Large intestine (tissue), 3 donors: ENCODE measurements around the gene ELP4. TPM values are rescaled to one million over a fixed set of nuclear protein-coding genes. Genes with fewer than 3 reads are reported as not detected.

Experiments
- DNase-seq, 2 donors: peaks; one replicate each; pipeline versions ENCODE4 v3.0.0 to v3.0.0-alpha.2; 2013
- H3K27ac ChIP-seq: one replicate; pipeline ENCODE4 v1.5.1; 2013; ENCODE audit warnings: low read length
- H3K27me3 ChIP-seq: 2 replicates; pipeline ENCODE4 v1.6.1; 2013; ENCODE audit warnings: low read length; ENCODE audit not compliant: control insufficient read depth, insufficient read depth
- H3K36me3 ChIP-seq: 2 replicates; pipeline ENCODE4 v1.6.1; 2013; ENCODE audit warnings: low read length; ENCODE audit not compliant: control insufficient read depth, insufficient read depth
- H3K4me1 ChIP-seq: one replicate; pipeline ENCODE4 v1.6.1; 2013; ENCODE audit warnings: low read length; ENCODE audit not compliant: control insufficient read depth, insufficient read depth
- H3K4me3 ChIP-seq: one replicate; pipeline ENCODE4 v1.5.1; 2013; ENCODE audit warnings: low read length
- H3K9me3 ChIP-seq: one replicate; pipeline ENCODE4 v1.6.1; 2013; ENCODE audit warnings: mild to moderate bottlenecking, low read depth, low read length, moderate library complexity; ENCODE audit not compliant: control insufficient read depth
- WGBS: methylation state at CpG from one replicate; pipeline ENCODE4 v1.1.5; 2013; ENCODE audit warnings: low lambda C conversion rate; ENCODE audit not compliant: insufficient coverage; 5-methylcytosine and 5-hydroxymethylcytosine counted together
- polyA plus RNA-seq: library from polyadenylated mRNA; unstranded; fragments of 120-200 nt; gene quantifications from one replicate; pipeline ENCODE4 v1.2.1, GENCODE V29; 2013

Gene ELP4
- polyA plus RNA-seq, 1 donor: 14.4 TPM

DNA sequence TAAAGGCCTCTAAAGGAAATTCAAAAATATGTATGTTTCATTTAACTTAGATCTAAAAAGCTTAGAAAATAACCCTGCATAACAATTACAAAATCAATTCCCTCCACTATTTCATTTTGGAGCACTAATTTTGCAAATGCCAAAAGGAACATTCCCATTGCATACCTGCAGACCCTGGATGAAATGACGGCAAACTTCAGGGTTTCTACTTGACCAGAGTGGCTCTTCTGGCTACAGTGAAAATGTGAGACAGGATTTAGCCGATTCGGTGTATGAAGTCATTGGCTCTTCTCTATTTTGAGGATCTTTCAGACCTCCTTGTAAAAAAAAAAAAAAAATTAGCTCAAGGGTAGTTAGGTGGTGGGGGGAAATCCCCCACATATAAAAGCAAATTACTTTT is 257.5 kb downstream of the ELP4 start:
- H3K27me3 ChIP-seq: no peaks in the 10 kb centered on the region
- H3K36me3 ChIP-seq: no peaks in the 10 kb centered on the region
- H3K27ac ChIP-seq: no peak overlapping the region
- H3K4me3 ChIP-seq: no peak overlapping the region
- no peaks in the 10 kb centered on the region for H3K4me1 ChIP-seq
- WGBS: 83% methylated on average over 1 of the region's 3 CpGs
- no peak for DNase-seq
- no peaks in the 10 kb centered on the region for H3K9me3 ChIP-seq

DNA sequence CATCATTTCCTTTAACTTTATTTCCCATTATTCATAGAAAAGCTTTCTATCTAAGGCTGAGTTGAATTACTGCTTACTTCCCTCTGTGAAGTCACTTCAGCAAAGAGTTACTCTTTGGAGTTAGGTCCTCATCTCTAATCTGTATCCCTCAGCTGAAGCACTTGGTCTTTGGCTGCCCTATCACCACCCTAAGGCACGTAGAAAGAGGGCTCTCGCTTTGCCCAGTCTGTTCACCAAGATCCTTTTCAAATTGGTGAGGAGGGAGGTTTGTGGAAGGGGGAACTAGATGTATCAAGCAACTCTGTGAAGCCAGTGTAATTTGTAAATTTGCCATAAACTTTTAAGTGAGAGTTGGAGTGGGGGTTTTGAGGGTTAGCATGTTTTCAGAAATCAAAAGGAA is 258.1 kb downstream of the ELP4 start:
- DNase-seq: no peak
- Histone ChIP-seq H3K36me3 (no peaks in the 10 kb centered on the region), H3K27me3 (no peaks in the 10 kb centered on the region), H3K4me3 (no peak overlapping the region), H3K4me1 (no peaks in the 10 kb centered on the region), H3K27ac (no peak overlapping the region), H3K9me3 (no peaks in the 10 kb centered on the region)
- WGBS: no CpG with 5 or more reads among the region's 2 CpGs

DNA sequence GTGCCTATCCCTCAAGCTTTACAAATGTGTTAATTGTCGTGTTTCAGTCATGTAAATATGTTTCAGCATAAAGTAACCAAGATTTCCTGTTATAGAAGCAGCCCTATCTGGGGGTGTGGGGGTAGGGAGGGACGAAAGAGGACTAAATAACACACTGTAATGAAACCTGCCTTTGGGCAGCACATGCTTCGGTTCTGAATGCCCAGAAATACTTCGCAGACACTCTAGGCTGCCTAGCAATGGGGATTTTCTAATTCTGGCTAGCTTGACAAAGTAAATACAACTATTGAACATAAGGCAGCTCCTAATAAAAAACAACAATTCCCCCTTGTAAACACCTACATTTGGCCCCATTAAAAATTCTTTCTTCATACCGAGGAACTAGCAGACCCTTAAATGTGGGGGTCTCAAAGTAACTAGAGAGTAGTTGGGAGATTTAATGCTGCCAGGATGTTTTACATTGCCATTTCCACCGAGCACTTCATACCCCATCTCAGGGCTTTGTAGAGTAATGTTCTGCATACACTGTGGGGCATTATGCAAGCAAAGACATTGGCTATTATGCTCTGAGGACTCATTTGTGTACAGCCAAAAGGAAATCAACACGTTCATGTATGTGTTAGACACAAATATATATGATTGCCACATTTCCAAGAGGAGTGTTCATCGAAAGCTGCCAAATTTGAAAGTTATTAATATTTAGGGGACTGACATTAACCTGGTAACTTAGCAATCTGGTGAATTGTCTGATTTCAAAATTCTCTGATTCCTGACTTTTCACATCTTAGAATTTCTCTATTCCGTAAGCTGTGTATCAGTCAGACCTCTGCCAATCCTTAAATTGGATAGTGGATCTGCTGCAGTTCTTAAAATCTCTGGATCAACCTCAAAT is 259.4 kb downstream of the ELP4 start:
- DNase-seq: no peak
- Histone ChIP-seq H3K27ac (no peak overlapping the region), H3K27me3 (no peaks in the 10 kb centered on the region), H3K9me3 (no peaks in the 10 kb centered on the region), H3K36me3 (no peaks in the 10 kb centered on the region), H3K4me3 (no peak overlapping the region), H3K4me1 (no peaks in the 10 kb centered on the region)
- WGBS: 72% methylated on average over 3 of the region's 9 CpGs

DNA sequence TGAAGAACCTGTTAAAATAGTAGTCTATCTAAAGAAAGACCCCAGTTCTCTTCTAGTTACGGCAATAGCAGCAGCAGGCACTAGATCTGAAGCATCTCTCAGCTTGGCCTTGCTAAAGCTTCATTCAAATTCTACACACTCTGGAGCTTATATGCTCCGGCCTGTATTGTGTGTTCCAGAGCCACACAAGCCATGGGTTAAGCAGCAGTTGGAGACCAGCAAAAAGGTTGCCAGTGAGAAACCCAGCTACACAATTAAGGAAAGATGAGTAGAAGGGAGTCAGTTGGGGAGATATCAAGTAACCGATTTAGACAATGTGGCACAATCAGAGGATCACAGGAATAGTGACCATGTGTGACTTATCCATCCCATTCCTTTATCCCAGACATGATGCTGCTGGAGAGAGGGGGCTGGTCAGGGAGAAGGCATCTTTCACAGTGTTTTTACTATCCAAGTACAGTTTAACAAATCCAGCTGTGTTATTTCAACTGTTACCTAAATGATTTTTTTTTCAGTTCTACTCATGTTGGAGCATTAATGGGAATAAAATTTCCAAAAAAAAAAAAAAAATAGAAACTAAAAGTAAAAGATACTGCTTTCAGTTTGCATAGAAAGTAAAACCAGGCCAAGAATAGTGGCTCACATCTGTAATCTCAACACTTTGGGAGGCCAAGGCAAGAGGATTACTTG is 260.6 kb downstream of the ELP4 start:
- Histone ChIP-seq H3K36me3 (no peaks in the 10 kb centered on the region), H3K9me3 (no peaks in the 10 kb centered on the region), H3K27me3 (no peaks in the 10 kb centered on the region), H3K27ac (no peak overlapping the region), H3K4me3 (no peak overlapping the region), H3K4me1 (no peaks in the 10 kb centered on the region)
- DNase-seq: no peak
- WGBS: 100% methylated on average over 1 of the region's 3 CpGs

DNA sequence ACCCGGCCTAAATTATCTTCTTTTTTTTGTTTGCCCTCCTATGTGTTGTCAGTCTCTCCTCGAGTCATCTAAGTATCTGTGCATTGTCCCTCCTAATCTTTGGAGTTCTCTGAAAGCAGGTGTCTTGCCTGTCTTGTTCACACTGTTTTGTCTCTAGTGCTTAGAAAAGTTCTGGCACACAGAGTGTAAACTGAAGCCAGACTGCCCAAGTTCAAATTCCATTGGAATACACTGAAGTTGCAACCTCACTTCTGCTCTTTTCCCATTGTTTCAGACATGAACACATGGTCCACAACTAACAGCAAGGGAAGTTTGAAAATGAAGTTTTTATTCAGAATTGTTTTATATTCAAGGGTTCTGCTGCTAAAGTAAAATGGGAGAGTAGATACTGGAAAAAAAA is 262.8 kb downstream of the ELP4 start:
- 58% methylated on average over 2 of the region's 2 CpGs for WGBS
- Histone ChIP-seq H3K9me3 (no peaks in the 10 kb centered on the region), H3K36me3 (no peaks in the 10 kb centered on the region), H3K27ac (no peak overlapping the region), H3K27me3 (no peaks in the 10 kb centered on the region), H3K4me1 (no peaks in the 10 kb centered on the region), H3K4me3 (no peak overlapping the region)
- DNase-seq: no peak

DNA sequence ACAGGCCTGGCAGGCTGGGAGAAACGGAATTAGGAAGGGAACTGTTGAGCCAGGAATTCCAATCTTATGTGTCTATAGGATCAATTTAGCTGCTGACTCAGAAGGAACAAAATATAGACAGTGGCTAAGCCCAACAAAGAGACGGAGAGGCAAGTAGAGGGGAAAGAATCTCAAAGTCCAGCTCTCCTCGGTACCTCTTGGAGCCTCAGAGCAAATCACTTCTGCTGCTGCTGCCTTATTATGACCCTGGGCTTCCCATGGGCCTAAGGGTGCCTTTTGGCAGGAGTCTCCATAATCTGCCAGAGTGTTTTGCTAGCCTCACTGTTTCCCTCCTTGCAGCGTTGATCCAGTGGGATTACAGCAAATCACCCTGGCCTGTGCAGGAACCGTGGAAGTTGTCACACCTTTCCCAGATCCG is 269.8 kb downstream of the ELP4 start:
- Histone ChIP-seq H3K36me3 (no peaks in the 10 kb centered on the region), H3K27ac (no peak overlapping the region), H3K4me3 (no peak overlapping the region), H3K4me1 (no peaks in the 10 kb centered on the region), H3K27me3 (no peaks in the 10 kb centered on the region), H3K9me3 (no peaks in the 10 kb centered on the region)
- no peak for DNase-seq
- no CpG with 5 or more reads among the region's 6 CpGs for WGBS

DNA sequence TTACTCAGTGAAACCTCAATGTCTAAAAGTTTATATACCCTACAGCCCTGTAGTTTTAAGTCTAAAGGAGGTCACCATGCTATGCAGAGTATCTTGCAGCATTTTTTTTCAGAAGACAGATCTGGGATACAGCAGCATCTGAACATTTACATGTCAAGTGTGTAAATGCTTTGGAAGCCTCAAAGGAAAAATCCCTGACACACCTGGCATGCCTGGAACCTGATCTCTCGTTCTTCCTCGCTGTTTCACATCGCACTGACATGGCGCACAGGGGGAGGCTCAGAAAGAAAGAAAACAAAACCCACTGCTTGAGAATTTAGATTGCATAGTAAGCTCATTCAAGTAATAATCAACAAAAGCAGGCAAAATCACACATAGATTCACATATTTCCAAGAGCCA is 270.5 kb downstream of the ELP4 start:
- no peak for DNase-seq
- no peaks in the 10 kb centered on the region for H3K27me3 ChIP-seq
- H3K27ac ChIP-seq: no peak overlapping the region
- H3K4me3 ChIP-seq: no peak overlapping the region
- no peaks in the 10 kb centered on the region for H3K36me3 ChIP-seq
- 100% methylated on average over 4 of the region's 4 CpGs for WGBS
- no peaks in the 10 kb centered on the region for H3K9me3 ChIP-seq
- H3K4me1 ChIP-seq: no peaks in the 10 kb centered on the region

DNA sequence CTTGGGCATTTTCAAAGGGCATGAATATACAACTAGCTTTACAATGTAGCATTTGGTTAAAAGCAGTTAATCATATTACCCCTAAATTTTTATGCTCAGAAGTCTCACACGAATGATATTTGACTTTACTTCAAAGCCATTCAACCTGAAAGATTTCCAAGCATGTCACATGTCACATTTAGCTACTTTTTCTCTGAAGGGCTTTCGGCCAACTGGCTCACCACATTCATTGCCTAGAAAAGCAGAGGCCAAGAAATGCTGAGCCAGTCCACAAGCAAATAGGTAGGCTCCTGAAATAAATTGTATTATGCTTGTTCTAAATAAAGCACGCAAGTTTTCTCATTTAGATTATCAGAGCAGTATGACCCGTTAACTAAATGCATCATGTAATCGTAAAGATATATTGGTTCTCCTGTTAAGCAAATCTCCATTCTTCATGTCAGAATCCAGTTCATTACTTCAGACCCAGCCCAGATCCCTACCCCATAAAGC is 271.0 kb downstream of the ELP4 start:
- Histone ChIP-seq H3K27me3 (no peaks in the 10 kb centered on the region), H3K36me3 (no peaks in the 10 kb centered on the region), H3K27ac (no peak overlapping the region), H3K4me3 (no peak overlapping the region), H3K4me1 (no peaks in the 10 kb centered on the region), H3K9me3 (no peaks in the 10 kb centered on the region)
- DNase-seq: no peak
- 80% methylated on average over 1 of the region's 5 CpGs for WGBS

DNA sequence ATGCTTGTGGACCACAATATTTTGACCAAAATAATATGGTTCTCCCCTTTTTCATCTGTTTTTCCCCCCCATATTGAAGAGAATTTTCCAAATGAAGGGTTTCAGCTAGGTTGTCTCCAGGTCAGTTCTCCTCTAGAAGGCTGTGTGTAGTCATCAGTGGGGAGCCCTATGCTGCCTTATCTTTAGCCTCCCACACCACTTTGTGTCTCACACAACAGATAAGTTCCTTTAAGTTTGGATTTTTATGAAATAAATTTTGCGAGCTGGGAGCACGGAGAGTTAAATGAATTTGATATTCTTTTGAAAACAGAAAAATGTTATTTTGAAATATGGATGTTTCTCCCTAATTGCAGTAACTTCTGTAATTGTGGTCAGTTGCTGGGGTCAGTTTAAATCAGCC is 272.7 kb downstream of the ELP4 start:
- Histone ChIP-seq H3K4me3 (no peak overlapping the region), H3K36me3 (no peaks in the 10 kb centered on the region), H3K9me3 (no peaks in the 10 kb centered on the region), H3K4me1 (no peaks in the 10 kb centered on the region), H3K27me3 (no peaks in the 10 kb centered on the region), H3K27ac (no peak overlapping the region)
- 100% methylated on average over 2 of the region's 2 CpGs for WGBS
- DNase-seq: no peak

DNA sequence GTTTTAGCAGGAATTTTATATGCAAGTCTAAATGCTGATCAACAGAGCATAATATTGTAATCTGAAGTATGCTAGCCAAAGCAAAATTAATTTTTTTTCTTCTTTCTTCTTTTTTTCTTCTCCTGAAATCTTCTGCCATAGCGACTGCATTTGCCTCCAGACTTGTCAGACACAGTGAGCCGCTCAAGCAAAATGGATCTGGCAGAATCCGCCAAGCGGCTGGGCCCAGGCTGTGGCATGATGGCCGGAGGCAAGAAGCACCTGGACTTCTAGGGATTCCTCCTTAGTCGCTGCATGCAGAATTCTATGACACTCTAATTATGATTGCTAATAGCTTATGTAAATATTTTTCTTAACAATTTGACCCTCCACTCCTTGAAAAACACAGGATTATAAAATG is 273.7 kb downstream of the ELP4 start:
- H3K4me1 ChIP-seq: no peaks in the 10 kb centered on the region
- H3K27me3 ChIP-seq: no peaks in the 10 kb centered on the region
- no peak for DNase-seq
- H3K27ac ChIP-seq: no peak overlapping the region
- 80% methylated on average over 1 of the region's 6 CpGs for WGBS
- H3K9me3 ChIP-seq: no peaks in the 10 kb centered on the region
- H3K4me3 ChIP-seq: no peak overlapping the region
- H3K36me3 ChIP-seq: no peaks in the 10 kb centered on the region
